Measurements from ENCODE around the gene AGRP.

The AGRP gene

DNA sequence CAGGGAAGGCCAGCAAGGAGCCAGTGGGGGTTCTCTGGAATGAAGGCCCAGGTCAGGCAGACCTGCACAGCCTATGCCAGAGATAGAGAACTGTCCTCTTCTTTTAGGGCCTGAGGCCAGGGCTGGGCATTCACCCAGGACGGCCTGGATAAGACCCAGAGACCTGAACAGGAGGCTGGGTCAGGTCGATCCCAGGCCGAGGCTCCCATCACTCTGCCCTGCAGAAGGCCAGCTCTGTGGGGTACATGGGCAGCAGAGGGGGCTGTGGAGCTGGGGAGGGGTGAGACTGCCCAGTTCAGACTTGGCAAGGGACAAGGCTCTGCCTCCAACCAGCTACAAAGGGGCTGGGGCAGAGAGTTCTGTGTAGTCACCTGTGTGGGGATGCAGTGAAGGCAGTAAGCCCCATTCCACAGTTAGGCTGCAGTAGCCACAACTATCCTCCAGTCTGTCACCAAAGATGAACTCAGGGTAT, 37.9 kb downstream of the AGRP start:
- no peak for DNase-seq (ENCODE audit: low spot score)

DNA sequence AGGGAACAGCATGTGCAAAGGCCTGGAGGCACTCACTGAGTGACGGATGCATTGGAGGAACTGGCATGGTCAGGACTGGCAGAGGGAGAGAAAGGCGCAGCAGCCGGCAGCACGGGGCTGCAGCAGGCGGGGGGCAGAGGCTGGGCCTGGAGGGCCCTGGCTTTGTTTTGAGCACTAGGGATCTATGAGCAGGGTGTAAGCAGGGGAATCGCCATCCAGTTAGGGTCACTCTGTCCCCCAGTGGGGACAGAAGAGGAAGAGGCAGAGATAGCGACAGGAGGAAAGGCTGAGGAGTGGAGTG, 38.3 kb downstream of the AGRP start:
- no peak for DNase-seq (ENCODE audit: low spot score)

DNA sequence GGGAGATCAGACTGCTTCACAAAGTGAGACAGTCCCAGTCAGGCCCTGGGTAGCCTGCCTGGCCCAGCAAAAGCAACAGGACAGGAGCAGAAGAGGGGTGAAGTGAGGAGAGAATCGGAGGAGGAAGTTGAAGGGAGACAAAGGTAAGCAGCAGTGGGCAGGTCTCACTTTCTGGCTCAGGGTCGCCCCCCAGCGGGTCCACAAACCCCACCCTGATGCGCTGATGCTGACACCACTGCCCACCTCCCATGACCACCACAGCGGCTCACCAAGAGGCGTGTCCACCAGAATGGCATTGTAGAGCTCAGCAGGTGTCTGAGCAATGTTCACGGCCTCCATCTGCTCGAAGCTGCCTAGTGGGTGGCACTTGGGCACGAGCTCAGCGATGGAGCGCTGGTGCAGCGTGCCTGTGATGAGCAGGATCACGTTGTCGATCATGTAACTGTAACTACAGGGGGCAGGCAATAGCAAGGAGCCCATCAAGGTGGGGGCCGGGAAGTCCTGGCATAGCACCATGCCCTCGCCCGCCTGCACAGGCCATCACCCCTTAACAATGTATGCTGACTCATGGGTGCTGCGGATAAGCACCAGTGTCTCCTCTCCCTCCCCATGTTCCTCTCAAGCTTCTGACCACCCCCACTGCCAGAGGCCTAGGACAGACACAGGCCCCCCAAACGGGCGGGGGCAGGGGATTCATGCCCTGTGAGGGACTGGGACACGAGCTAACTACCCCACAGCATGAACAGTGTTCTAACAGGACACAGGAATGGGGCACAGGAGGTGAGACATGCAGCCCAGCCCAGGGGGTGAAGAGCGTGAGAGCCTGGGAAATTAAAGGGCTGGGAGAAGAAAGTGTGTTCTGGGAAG, 38.9 kb downstream of the AGRP start:
- DNase-seq (ENCODE audit: low spot score): no peak

DNA sequence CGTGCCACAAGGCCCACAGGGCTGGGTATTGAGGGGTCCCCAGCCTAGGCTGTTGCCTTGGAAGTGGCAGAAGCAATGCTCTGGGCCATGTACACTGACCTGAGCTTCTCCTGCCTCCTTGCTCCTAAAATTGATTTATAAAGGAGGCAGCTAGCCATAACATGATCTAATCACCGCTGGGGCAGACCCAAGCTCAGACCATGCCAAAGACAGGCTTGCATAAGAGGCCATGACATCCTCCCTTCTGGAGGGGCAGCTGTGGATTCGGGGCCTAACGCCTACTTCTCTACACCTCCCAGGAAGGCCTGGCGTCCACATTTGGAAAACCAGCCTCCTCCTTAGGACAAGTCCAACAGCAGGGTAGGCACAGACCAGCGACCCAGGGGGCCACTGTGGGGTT, 40.1 kb downstream of the AGRP start:
- DNase-seq (ENCODE audit: low spot score): no peak

DNA sequence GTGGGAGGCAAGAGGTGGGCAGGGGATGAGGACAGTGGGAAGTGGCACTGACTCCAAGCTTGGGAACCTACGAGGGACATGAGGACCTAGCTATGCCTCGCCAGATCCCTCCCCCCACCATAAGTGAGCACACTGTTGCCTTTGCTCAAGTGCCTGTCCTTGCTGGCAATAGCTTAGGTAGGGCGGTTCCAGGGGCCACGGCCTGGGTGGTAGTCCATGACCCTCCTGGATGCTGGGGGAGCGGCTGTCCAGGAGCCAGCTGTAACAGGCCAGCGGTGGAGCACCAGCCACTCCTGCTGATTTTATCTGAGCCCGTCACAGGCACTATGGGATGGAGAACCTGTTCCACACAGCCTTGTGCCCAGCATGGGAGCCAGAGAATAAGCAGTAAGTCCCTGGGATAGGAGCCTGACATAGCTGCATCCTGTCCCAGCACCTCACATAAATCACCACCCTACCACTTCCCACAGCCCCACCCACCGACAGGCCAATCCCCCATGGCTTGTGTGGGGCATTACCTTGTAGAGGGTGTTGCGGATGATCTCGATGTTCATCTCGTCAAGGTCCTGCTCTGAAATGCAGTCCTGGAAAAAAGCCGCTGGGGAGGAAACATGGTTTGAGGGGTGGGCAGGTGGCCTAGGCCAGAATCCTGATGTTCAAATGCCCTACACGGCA, 40.6 kb downstream of the AGRP start:
- DNase-seq (ENCODE audit: low spot score): no peak

DNA sequence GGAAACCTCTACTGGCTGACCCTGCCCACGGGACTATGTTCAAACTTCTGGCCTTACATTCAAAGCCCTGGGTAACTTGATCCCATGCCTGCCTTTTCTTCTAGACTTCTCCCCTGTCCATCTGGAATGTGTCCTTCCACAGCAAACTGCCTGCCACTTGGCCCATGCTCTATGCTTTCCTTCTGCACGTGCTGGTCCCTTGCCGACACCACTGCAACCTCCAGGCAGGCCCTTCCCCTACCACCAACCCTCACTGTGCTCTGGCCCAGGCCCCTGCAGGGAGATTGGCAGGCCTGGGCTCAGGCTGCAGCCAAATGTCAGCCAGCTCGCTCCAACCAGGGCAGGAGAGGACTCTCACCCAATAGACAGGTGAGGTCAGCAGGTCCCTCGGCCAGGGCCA, 41.4 kb downstream of the AGRP start:
- no peak for DNase-seq (ENCODE audit: low spot score)

DNA sequence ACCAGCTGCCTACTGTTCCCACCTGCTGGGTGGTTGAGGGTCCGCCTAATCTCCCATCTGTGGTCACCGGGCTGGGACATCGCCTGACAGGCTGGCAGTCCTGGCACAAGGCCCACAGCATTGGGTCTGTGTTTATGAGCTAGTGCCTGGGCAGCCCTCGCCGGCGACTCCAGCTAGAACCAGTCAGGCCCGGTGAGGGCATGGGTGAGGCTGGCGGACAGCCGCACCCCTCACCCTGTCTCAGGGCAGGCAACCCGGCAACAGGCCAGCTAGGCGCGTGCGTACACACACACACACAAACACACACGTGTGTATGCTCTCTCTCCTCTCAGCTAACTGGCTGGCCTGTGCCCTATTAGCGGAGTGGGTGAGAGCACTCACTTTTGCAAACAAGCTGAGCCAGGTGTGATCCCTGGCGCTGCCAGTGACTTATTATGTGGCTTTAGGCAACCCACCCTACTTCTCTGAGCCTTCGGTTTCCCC, 42.0 kb downstream of the AGRP start:
- no peak for DNase-seq (ENCODE audit: low spot score)

DNA sequence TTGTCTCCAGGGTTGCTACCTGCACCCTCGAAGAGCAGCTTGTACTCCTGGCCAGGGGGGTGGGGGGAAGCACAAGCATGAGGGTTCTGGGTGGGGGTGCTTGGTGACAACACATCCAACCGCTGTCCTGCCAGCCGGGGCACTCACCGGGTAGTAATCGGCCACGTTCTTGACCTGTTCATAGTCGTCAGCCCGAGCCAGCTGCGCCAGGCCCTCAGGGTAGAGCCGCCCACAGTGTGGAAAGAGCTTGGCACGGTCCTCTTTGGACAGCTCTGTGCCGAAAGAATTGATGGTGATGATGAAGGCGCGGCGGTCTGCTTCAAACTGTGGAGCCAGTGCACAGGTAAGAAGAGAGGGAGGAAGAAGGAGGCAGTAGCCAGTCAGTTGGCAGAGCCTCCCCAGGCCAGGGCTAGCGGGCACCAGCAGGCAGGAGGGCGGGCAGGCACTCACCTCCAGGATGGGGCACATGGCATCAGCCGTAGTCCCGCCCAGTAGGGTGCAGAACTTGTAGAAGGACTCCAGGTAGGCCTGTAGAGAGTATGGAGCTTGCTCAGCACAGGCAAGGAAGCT, 44.4 kb downstream of the AGRP start:
- no peak for DNase-seq (ENCODE audit: low spot score)

DNA sequence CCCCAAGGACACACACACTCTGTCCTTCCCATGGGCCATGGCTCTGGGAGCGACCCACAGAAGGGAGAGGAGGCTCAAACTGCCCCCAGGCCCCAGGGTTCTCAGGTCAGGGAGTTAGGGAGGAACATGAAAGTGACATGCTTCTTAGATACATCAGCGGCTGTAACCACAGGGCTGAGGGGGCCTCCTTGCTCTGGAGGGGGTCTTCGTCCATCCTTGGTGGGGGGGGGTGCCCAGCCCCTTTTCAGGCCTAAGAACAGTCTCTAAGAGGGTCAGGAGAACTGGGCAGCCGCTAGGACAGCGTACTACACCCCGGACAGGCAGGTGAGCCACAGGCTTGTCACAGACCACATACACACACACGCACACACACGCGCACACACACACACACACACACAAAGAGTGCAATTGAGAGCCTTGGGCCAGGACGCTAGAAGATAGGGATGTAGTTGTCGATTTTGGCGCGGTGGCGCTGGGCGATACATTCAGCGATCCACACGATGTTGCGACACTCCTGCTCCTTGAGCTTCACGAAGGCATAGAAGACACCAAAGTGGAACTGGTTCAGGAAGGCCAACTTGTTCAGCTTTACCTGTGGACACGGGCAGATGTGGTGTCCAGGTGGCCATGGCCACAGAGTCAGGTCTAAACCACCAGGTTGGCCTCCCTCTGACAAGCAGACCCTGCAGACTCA, 45.1 kb downstream of the AGRP start:
- DNase-seq (ENCODE audit: low spot score): no peak

DNA sequence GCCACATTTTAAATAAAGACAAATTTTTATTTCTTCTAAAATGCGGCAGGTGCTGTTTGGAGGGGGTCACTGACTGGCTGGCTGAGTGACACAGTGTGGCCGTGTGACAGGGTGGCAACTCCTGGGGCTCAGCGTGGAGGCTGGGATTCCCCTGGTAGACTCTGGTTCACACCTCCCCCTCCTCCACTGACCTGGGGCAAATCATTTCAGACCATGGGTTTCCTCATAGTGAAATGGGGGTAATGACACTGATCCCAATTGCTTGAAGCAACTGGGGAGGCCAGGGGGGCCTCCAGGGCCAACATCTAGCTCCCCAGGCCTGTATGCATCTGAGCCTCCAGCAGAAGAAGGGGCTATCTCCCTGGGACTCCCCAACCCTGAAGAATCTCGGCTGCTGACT, 45.8 kb downstream of the AGRP start:
- DNase-seq (ENCODE audit: low spot score): no peak

DNA sequence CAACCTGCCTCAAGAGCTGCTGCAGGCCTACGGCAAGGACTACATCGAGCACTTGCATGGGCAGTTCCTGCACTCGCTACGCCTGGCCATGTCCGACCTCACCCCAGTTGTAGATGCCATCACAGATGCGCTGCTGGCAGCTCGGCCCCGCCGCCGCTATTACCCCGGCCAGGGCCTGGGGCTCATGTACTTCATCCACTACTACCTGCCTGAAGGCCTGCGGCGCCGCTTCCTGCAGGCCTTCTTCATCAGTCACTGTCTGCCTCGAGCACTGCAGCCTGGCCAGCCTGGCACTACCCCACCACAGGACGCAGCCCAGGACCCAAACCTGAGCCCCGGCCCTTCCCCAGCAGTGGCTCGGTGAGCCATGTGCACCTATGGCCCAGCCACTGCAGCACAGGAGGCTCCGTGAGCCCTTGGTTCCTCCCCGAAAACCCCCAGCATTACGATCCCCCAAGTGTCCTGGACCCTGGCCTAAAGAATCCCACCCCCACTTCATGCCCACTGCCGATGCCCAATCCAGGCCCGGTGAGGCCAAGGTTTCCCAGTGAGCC, 46.6 kb downstream of the AGRP start:
- DNase-seq (ENCODE audit: low spot score): no peak

DNA sequence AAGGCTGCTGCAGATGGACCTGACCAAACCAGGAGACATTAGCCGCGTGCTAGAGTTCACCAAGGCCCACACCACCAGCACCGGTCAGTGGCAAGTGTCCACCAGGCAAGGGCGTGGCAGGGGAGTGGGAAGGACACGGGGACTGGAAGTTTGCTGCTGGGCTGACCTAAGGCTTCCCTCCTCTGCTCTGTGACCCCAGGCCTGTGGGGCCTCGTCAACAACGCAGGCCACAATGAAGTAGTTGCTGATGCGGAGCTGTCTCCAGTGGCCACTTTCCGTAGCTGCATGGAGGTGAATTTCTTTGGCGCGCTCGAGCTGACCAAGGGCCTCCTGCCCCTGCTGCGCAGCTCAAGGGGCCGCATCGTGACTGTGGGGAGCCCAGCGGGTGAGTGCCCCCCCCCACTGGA, 47.6 kb downstream of the AGRP start:
- no peak for DNase-seq (ENCODE audit: low spot score)

DNA sequence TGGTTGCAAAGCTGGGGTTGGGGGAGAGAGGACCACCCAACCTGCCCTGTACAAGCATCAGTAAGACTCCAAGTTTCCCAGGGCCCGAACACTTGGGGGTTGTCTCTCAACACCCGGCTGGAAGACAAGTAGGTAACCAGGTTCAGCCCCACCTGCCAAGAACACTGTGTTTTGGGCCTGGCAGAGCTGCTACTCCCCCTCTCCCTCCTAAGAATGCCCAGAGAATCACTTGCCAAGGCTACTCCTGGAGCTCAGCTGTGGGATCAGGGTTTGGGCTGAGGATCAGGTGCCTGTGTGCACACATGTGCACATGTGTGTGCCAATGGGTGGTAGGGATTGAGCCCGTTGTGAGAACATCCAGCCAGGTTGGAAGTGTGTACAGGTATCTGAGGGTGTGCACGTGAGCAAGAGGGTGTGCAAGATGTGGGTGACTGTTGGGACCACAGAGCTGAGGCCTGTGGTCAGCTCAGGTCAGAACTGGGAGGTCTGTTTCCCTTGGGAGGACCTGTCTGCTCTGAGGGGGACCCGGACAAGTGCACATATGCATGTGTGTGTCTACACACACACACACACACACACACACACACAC, 50.1 kb downstream of the AGRP start:
- no peak for DNase-seq (ENCODE audit: low spot score)

All from RKO (cell line).